Measurements from ENCODE around the gene NCKAP5.

The NCKAP5 gene

GRCh38 chr2:133411101-133411500 lies 157.2 kb downstream of the NCKAP5 start:
- TF ChIP-seq NFIC (IDR thresholded peaks at IDR 0.05) (no peak), EP300 (IDR thresholded peaks at IDR 0.05; ENCODE audit: borderline replicate concordance) (no peak), TEAD4 (IDR thresholded peaks at IDR 0.05) (no peak), EGR1 (IDR thresholded peaks at IDR 0.05) (no peak), TAF1 (IDR thresholded peaks at IDR 0.05; ENCODE audit: low read depth) (no peak), TCF12 (IDR thresholded peaks at IDR 0.05; ENCODE audit: low read depth) (no peak), CREB1 (IDR thresholded peaks at IDR 0.05; ENCODE audit: low read depth) (no peak), YY1 (IDR thresholded peaks at IDR 0.05; ENCODE audit: low read depth) (no peak)
- TF ChIP-seq, protein P1, sequence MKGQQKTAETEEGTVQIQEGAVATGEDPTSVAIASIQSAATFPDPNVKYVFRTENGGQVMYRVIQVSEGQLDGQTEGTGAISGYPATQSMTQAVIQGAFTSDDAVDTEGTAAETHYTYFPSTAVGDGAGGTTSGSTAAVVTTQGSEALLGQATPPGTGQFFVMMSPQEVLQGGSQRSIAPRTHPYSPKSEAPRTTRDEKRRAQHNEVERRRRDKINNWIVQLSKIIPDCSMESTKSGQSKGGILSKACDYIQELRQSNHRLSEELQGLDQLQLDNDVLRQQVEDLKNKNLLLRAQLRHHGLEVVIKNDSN (IDR thresholded peaks at IDR 0.05): no peak

GRCh38 chr2:133409581-133410285 lies 158.5 kb downstream of the NCKAP5 start:
- TF ChIP-seq CREB1 (IDR thresholded peaks at IDR 0.05; ENCODE audit: low read depth) (no peak), REST (IDR thresholded peaks at IDR 0.05; ENCODE audit: low read depth) (no peak), TAF1 (IDR thresholded peaks at IDR 0.05; ENCODE audit: low read depth) (no peak), TCF12 (IDR thresholded peaks at IDR 0.05; ENCODE audit: low read depth) (no peak), MAX (IDR thresholded peaks at IDR 0.05) (no peak)
- TF ChIP-seq, protein P1 (IDR thresholded peaks at IDR 0.05): no peak

- TF ChIP-seq, protein P1 (IDR thresholded peaks at IDR 0.05): no peak
- TF ChIP-seq CREB1 (IDR thresholded peaks at IDR 0.05; ENCODE audit: low read depth) (no peak), RAD21 (IDR thresholded peaks at IDR 0.05; ENCODE audit: low read depth) (no peak), TCF12 (IDR thresholded peaks at IDR 0.05; ENCODE audit: low read depth) (no peak), TEAD4 (IDR thresholded peaks at IDR 0.05) (no peak), TAF1 (IDR thresholded peaks at IDR 0.05; ENCODE audit: low read depth) (no peak), NFIC (IDR thresholded peaks at IDR 0.05) (no peak), CEBPB (IDR thresholded peaks at IDR 0.05) (no peak), FOXM1 (IDR thresholded peaks at IDR 0.05; ENCODE audit: borderline replicate concordance, low read depth) (no peak), ZBTB7A (IDR thresholded peaks at IDR 0.05; ENCODE audit: low read depth) (no peak), REST (IDR thresholded peaks at IDR 0.05; ENCODE audit: low read depth) (no peak), MAX (IDR thresholded peaks at IDR 0.05) (no peak), EP300 (IDR thresholded peaks at IDR 0.05; ENCODE audit: borderline replicate concordance) (no peak), EGR1 (IDR thresholded peaks at IDR 0.05) (no peak), YY1 (IDR thresholded peaks at IDR 0.05; ENCODE audit: low read depth) (no peak)
Observed at GRCh38 chr2:133408671-133409070, 159.6 kb downstream of the NCKAP5 start.

DNA sequence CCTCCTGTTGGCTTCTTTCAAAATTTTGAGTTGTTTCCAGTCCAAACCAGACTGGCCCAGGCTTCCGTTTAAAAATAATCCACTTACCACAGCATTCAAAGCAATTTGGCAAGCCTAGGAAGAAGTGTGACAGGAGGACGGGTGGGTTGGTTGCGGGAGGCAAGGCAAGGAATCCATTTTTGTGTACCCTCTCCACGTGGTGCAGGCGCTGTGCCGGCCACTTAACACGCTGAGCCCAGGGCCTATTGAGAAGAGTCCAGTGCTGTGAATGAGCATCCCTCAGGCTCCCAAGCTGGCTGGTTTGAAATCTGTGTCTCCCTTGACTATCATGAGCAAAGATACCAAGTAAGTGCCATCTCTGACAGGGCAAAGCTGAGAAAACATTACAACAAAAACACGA lies 160.9 kb downstream of the NCKAP5 start:
- TF ChIP-seq, protein P1 (IDR thresholded peaks at IDR 0.05): no peak
- TF ChIP-seq MAX (IDR thresholded peaks at IDR 0.05): no peak
- TF ChIP-seq ZBTB7A (IDR thresholded peaks at IDR 0.05; ENCODE audit: low read depth): no peak
- TF ChIP-seq RAD21 (IDR thresholded peaks at IDR 0.05; ENCODE audit: low read depth): no peak
- no peak for TF ChIP-seq REST (IDR thresholded peaks at IDR 0.05; ENCODE audit: low read depth)
- TF ChIP-seq TEAD4 (IDR thresholded peaks at IDR 0.05): no peak
